Keratinocyte (primary cell): ENCODE results near the gene HSDL1. TPM values are rescaled to one million over a fixed set of nuclear protein-coding genes. Genes with fewer than 3 reads are reported as not detected.

Experiments
- DNase-seq: peaks from one replicate; pipeline ENCODE4 v3.0.0-alpha.2; 2011; ENCODE audit warnings: low read depth, missing footprints, low spot score
- FAIRE-seq: peaks from 2 replicates; lab custom pipeline; 2011; peaks lifted over from hg19 to GRCh38; lab: Jason Lieb, UNC
- H2AFZ ChIP-seq: 2 replicates; pipeline ENCODE4 v1.6.0; 2012; ENCODE audit warnings: low read length, control low read depth, inconsistent platforms; ENCODE audit not compliant: control insufficient read depth
- H3K27ac ChIP-seq: 2 replicates; pipeline ENCODE4 v1.5.1; 2011; ENCODE audit warnings: low read length; ENCODE audit not compliant: control insufficient read depth, insufficient read depth
- H3K27me3 ChIP-seq: 3 replicates; pipeline ENCODE4 v1.6.0; 2011; ENCODE audit warnings: low read length; ENCODE audit not compliant: control insufficient read depth, insufficient read depth; ENCODE audit errors: extremely low read depth
- H3K36me3 ChIP-seq, 2 experiments: 2 replicates in 1 of 2; 3 replicates in 1 of 2; pipeline ENCODE4 v1.5.1; 2011; ENCODE audit warnings: low read length in 2 of 2, mild to moderate bottlenecking in 1 of 2; ENCODE audit not compliant: control insufficient read depth in 2 of 2, insufficient read depth in 2 of 2; ENCODE audit errors: extremely low read depth in 1 of 2
- H3K4me1 ChIP-seq: 3 replicates; pipeline ENCODE4 v1.5.1; 2011; ENCODE audit warnings: low read length; ENCODE audit not compliant: control insufficient read depth, insufficient read depth; ENCODE audit errors: extremely low read depth
- H3K4me2 ChIP-seq: 3 replicates; pipeline ENCODE4 v1.6.0; 2011; ENCODE audit warnings: low read depth, low read length; ENCODE audit not compliant: control insufficient read depth, insufficient read depth; ENCODE audit errors: extremely low read depth
- H3K4me3 ChIP-seq, 3 experiments: fragments of 200-600 bp in 1 of 3; sonication (generic) in 1 of 3; 2 replicates in 2 of 3; 3 replicates in 1 of 3; pipeline ENCODE4 v1.5.1; 2011 to 2016; ENCODE audit warnings: low read length in 3 of 3, mild to moderate bottlenecking in 3 of 3, control low read depth in 2 of 3, inconsistent platforms in 1 of 3, low read depth in 1 of 3, mixed read lengths in 1 of 3, mixed run types in 1 of 3, moderate library complexity in 1 of 3; ENCODE audit not compliant: control insufficient read depth in 2 of 3, insufficient read depth in 2 of 3; ENCODE audit errors: extremely low read depth in 1 of 3
- H3K79me2 ChIP-seq: 2 replicates; pipeline ENCODE4 v1.6.0; 2012; ENCODE audit warnings: low read length; ENCODE audit not compliant: control insufficient read depth, insufficient read depth
- H3K9ac ChIP-seq: 3 replicates; pipeline ENCODE4 v1.6.0; 2011; ENCODE audit warnings: low read length; ENCODE audit not compliant: control insufficient read depth, insufficient read depth; ENCODE audit errors: extremely low read depth
- H3K9me1 ChIP-seq: 3 replicates; pipeline ENCODE4 v1.6.0; 2011; ENCODE audit warnings: low read length; ENCODE audit not compliant: control insufficient read depth, insufficient read depth; ENCODE audit errors: extremely low read depth
- H3K9me3 ChIP-seq: 2 replicates; pipeline ENCODE4 v1.5.1; 2012; ENCODE audit warnings: low read depth, low read length; ENCODE audit not compliant: control insufficient read depth
- H4K20me1 ChIP-seq: 3 replicates; pipeline ENCODE4 v1.6.0; 2011; ENCODE audit warnings: low read length; ENCODE audit not compliant: control insufficient read depth, insufficient read depth; ENCODE audit errors: extremely low read depth
- EZH2 ChIP-seq: IDR thresholded peaks from one replicate; pipeline ENCODE4 v1.6.1; 2012; ENCODE audit warnings: inconsistent platforms, mild to moderate bottlenecking, low read length, moderate library complexity
- dilution Hi-C: fragments of 300-500 bp; cut with MboI; formaldehyde crosslinking; loops from one replicate; pipeline ENCODE4 v1.7.0; 2020; ENCODE audit warnings: low sequenced_read_pairs; ENCODE audit not compliant: extremely low pct_ligation_motif_present
- polyA plus RNA-seq, 5 experiments: library from polyadenylated mRNA; depleted of rRNA in 3 of 5; stranded (reverse) in 3 of 5; stranded (forward) in 1 of 5; unstranded in 1 of 5; fragments of >200 nt; gene quantifications; 1 replicate in 1 of 5; 2 replicates in 3 of 5; 3 replicates in 1 of 5; pipeline versions ENCODE4 v1.2.1 to v1.2.3, GENCODE V29; 2011 to 2012; ENCODE audit warnings: missing spikeins in 2 of 5, low read depth in 1 of 5, low replicate concordance in 1 of 5
- TF ChIP-seq, protein P1 (sequence below), 3 experiments: IDR thresholded peaks in 1 of 3; conservative IDR thresholded peaks in 1 of 3; optimal IDR thresholded peaks in 1 of 3; 2 replicates in 2 of 3; 3 replicates in 1 of 3; pipeline versions ENCODE3 to v1.5.1; 2011; ENCODE audit warnings: low read length in 3 of 3, mild to moderate bottlenecking in 3 of 3, moderate library complexity in 2 of 3, control low read depth in 1 of 3, inconsistent platforms in 1 of 3; ENCODE audit not compliant: insufficient read depth in 2 of 3; ENCODE audit errors: extremely low read depth in 1 of 3

HSDL1 gene
- polyA plus RNA-seq, 1 donor (not counting 4 experiments of a cell fraction or from before 2014, with no cell fraction given), result 18.1 TPM

DNA sequence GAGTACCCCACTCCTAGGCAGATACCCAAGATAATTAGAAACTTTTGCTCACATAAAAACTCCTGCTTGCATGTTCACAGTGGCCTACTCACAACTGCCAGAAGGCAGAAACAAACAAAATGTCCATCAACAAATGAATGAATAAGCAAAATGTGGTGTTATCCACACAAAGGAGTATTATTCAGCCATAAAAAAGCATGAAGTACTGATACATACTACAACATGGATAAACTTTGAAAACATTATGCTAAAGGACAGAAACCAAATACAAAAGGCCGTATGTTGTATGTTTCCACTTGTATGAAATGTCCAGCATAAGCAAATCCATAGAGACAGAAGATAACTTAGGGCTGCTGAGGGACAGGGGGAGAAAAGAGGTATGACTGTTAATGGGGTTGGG, 1.9 kb downstream of the HSDL1 start:
- no peak for TF ChIP-seq EZH2
- TF ChIP-seq, protein P1, sequence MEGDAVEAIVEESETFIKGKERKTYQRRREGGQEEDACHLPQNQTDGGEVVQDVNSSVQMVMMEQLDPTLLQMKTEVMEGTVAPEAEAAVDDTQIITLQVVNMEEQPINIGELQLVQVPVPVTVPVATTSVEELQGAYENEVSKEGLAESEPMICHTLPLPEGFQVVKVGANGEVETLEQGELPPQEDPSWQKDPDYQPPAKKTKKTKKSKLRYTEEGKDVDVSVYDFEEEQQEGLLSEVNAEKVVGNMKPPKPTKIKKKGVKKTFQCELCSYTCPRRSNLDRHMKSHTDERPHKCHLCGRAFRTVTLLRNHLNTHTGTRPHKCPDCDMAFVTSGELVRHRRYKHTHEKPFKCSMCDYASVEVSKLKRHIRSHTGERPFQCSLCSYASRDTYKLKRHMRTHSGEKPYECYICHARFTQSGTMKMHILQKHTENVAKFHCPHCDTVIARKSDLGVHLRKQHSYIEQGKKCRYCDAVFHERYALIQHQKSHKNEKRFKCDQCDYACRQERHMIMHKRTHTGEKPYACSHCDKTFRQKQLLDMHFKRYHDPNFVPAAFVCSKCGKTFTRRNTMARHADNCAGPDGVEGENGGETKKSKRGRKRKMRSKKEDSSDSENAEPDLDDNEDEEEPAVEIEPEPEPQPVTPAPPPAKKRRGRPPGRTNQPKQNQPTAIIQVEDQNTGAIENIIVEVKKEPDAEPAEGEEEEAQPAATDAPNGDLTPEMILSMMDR (optimal IDR thresholded peaks at IDR 0.05 in 1 of 3, IDR thresholded peaks at IDR 0.05 in 1 of 3, conservative IDR thresholded peaks at IDR 0.05 in 1 of 3; ENCODE audit: extremely low read depth in 1 of 3, insufficient read depth in 2 of 3, low read length in 3 of 3), result no peak
- FAIRE-seq (no peak), DNase-seq (no peak)
- Histone ChIP-seq H3K9me3 (no peaks in the 10 kb centered on the region), H3K79me2 (no peaks in the 10 kb centered on the region), H3K36me3 (no peaks in the 10 kb centered on the region), H3K9ac (no peak overlapping the region), H3K4me2 (no peak overlapping the region), H2AFZ (no peak overlapping the region), H3K27ac (no peak overlapping the region), H3K4me1 (peaks cover 2% of the 10 kb centered on the region), H4K20me1 (no peaks in the 10 kb centered on the region), H3K9me1 (no peaks in the 10 kb centered on the region), H3K4me3 (no peak overlapping the region), H3K27me3 (no peaks in the 10 kb centered on the region)
- dilution Hi-C loops, result no loop called here

DNA sequence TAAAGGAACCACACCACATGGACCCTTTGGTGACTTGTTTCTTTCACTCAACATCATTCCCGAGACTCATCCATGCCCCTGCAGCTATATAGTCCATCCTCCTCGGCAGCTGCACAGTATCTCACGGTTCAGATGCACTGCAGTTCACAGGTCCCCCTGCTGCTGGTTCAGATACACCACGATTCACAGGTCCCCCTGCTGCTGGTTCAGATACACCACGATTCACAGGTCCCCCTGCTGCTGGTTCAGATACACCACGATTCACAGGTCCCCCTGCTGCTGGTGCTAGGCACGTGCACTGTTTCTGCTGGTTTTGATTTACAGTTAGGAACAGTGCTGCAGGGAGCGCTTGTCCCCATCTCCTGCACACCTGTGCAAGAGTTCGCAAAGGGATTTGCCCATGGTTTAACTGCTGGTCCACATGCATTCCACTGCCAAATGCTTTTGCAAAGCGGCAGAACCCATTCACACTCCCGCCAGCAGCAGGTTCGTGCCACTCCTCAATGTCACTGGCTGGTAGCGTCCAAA, 3.8 kb downstream of the HSDL1 start:
- no peaks in the 10 kb centered on the region for H4K20me1 ChIP-seq
- dilution Hi-C loops, result no loop called here
- H2AFZ ChIP-seq, result no peak overlapping the region
- DNase-seq (no peak), FAIRE-seq (no peak)
- H3K27ac ChIP-seq, result no peak overlapping the region
- H3K9ac ChIP-seq, result no peak overlapping the region
- no peaks in the 10 kb centered on the region for H3K36me3 ChIP-seq
- TF ChIP-seq, protein P1 (optimal IDR thresholded peaks at IDR 0.05 in 1 of 3, IDR thresholded peaks at IDR 0.05 in 1 of 3, conservative IDR thresholded peaks at IDR 0.05 in 1 of 3; ENCODE audit: extremely low read depth in 1 of 3, insufficient read depth in 2 of 3, low read length in 3 of 3), result no peak
- no peak for TF ChIP-seq EZH2
- H3K27me3 ChIP-seq, result no peaks in the 10 kb centered on the region
- H3K9me1 ChIP-seq, result no peaks in the 10 kb centered on the region
- no peaks in the 10 kb centered on the region for H3K79me2 ChIP-seq
- no peak overlapping the region for H3K4me3 ChIP-seq
- H3K4me2 ChIP-seq, result no peak overlapping the region
- H3K4me1 ChIP-seq, result peaks cover 2% of the 10 kb centered on the region
- no peaks in the 10 kb centered on the region for H3K9me3 ChIP-seq
